ENCODE data around the gene MEG3. TPM values are rescaled to one million over a fixed set of nuclear protein-coding genes. Genes with fewer than 3 reads are reported as not detected.

The MEG3 gene
- polyA plus RNA-seq, 1 donor from 2014 or later = not detected

GRCh38 chr14:100883789-100884101, 57.8 kb downstream of the MEG3 start:
- TF ChIP-seq EP300 (conservative IDR thresholded peaks at IDR 0.05; ENCODE audit: poor library complexity, severe bottlenecking) = no peak
- TF ChIP-seq RAD21 (conservative IDR thresholded peaks at IDR 0.05) = no peak
- TF ChIP-seq, protein P1, sequence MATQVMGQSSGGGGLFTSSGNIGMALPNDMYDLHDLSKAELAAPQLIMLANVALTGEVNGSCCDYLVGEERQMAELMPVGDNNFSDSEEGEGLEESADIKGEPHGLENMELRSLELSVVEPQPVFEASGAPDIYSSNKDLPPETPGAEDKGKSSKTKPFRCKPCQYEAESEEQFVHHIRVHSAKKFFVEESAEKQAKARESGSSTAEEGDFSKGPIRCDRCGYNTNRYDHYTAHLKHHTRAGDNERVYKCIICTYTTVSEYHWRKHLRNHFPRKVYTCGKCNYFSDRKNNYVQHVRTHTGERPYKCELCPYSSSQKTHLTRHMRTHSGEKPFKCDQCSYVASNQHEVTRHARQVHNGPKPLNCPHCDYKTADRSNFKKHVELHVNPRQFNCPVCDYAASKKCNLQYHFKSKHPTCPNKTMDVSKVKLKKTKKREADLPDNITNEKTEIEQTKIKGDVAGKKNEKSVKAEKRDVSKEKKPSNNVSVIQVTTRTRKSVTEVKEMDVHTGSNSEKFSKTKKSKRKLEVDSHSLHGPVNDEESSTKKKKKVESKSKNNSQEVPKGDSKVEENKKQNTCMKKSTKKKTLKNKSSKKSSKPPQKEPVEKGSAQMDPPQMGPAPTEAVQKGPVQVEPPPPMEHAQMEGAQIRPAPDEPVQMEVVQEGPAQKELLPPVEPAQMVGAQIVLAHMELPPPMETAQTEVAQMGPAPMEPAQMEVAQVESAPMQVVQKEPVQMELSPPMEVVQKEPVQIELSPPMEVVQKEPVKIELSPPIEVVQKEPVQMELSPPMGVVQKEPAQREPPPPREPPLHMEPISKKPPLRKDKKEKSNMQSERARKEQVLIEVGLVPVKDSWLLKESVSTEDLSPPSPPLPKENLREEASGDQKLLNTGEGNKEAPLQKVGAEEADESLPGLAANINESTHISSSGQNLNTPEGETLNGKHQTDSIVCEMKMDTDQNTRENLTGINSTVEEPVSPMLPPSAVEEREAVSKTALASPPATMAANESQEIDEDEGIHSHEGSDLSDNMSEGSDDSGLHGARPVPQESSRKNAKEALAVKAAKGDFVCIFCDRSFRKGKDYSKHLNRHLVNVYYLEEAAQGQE (IDR thresholded peaks at IDR 0.05; ENCODE audit: borderline replicate concordance) = no peak
- TF ChIP-seq, protein P2, sequence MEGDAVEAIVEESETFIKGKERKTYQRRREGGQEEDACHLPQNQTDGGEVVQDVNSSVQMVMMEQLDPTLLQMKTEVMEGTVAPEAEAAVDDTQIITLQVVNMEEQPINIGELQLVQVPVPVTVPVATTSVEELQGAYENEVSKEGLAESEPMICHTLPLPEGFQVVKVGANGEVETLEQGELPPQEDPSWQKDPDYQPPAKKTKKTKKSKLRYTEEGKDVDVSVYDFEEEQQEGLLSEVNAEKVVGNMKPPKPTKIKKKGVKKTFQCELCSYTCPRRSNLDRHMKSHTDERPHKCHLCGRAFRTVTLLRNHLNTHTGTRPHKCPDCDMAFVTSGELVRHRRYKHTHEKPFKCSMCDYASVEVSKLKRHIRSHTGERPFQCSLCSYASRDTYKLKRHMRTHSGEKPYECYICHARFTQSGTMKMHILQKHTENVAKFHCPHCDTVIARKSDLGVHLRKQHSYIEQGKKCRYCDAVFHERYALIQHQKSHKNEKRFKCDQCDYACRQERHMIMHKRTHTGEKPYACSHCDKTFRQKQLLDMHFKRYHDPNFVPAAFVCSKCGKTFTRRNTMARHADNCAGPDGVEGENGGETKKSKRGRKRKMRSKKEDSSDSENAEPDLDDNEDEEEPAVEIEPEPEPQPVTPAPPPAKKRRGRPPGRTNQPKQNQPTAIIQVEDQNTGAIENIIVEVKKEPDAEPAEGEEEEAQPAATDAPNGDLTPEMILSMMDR (IDR thresholded peaks at IDR 0.05; ENCODE audit: poor library complexity, severe bottlenecking) = no peak
- TF ChIP-seq POLR2AphosphoS5 (IDR thresholded peaks at IDR 0.05) = no peak
- no peak for TF ChIP-seq MXI1 (conservative IDR thresholded peaks at IDR 0.05; ENCODE audit: poor library complexity, severe bottlenecking)
- TF ChIP-seq SMC3 (conservative IDR thresholded peaks at IDR 0.05; ENCODE audit: poor library complexity) = no peak
- no peak for TF ChIP-seq EZH2 (IDR thresholded peaks at IDR 0.05; ENCODE audit: borderline replicate concordance, insufficient read depth, low read length, poor library complexity, severe bottlenecking)
- no peak for TF ChIP-seq TAF1 (IDR thresholded peaks at IDR 0.05; ENCODE audit: low read depth)
- Histone ChIP-seq H3K27ac (ENCODE audit: low read length) (no peak overlapping the region), H3K27me3 (ENCODE audit: insufficient read depth, low read depth, low read length) (no peaks in the 10 kb centered on the region), H3K4me3 (ENCODE audit: low read length) (no peak overlapping the region), H2AFZ (ENCODE audit: low read depth, low read length) (no peak overlapping the region), H4K20me1 (ENCODE audit: insufficient read depth) (no peaks in the 10 kb centered on the region), H3K79me2 (replicated peaks; ENCODE audit: insufficient read depth, low read length) (no peaks in the 10 kb centered on the region), H3K9me3 (ENCODE audit: low read length) (peaks cover 3% of the 10 kb centered on the region), H3K9ac (ENCODE audit: low read length) (no peak overlapping the region), H3K4me2 (ENCODE audit: low read length) (no peak overlapping the region), H3F3A (ENCODE audit: insufficient read depth, low read length, poor library complexity, severe bottlenecking) (no peaks in the 10 kb centered on the region), H3K9me2 (ENCODE audit: insufficient read depth, low read length) (no peaks in the 10 kb centered on the region), H3K36me3 (ENCODE audit: insufficient read depth, low read length) (no peaks in the 10 kb centered on the region)

DNA sequence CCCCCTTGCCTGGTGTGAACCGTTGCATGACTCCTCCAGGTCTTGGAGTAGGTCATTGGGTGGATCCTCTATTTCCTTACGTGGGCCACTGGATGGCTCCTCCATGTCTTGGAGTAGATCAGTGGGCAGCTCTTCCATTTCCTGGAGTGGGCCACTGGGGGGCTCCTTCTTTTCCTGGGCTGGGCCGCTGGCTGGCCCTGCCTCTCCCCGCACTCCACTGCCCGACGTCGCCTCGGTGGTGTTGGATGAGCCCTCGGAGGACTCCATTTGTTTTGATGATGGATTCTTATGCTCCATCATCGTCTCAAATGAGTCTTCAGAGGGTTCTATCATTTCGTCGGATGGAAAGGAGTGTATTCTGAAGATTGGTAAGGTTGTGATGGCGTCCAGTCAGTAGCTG, 58.5 kb downstream of the MEG3 start:
- Histone ChIP-seq H4K20me1 (ENCODE audit: insufficient read depth) (no peaks in the 10 kb centered on the region), H3K4me3 (ENCODE audit: low read length) (no peak overlapping the region)
- no peak for TF ChIP-seq SMC3 (conservative IDR thresholded peaks at IDR 0.05; ENCODE audit: poor library complexity)
- no peak for TF ChIP-seq POLR2AphosphoS5 (IDR thresholded peaks at IDR 0.05)
- no peak for TF ChIP-seq TAF1 (IDR thresholded peaks at IDR 0.05; ENCODE audit: low read depth)
- TF ChIP-seq, protein P1 (IDR thresholded peaks at IDR 0.05; ENCODE audit: borderline replicate concordance) = no peak

More for the DNA sequence above, 58.5 kb downstream of the MEG3 start:
- no peaks in the 10 kb centered on the region for H3K27me3 ChIP-seq (ENCODE audit: insufficient read depth, low read depth, low read length)
- H3K36me3 ChIP-seq (ENCODE audit: insufficient read depth, low read length) = no peaks in the 10 kb centered on the region
- H3F3A ChIP-seq (ENCODE audit: insufficient read depth, low read length, poor library complexity, severe bottlenecking) = no peaks in the 10 kb centered on the region
- no peaks in the 10 kb centered on the region for H3K9me2 ChIP-seq (ENCODE audit: insufficient read depth, low read length)
- H2AFZ ChIP-seq (ENCODE audit: low read depth, low read length) = no peak overlapping the region
- H3K79me2 ChIP-seq (replicated peaks; ENCODE audit: insufficient read depth, low read length) = no peaks in the 10 kb centered on the region
- H3K9ac ChIP-seq (ENCODE audit: low read length) = no peak overlapping the region
- peaks cover 3% of the 10 kb centered on the region for H3K9me3 ChIP-seq (ENCODE audit: low read length)
- H3K4me2 ChIP-seq (ENCODE audit: low read length) = no peak overlapping the region
- H3K27ac ChIP-seq (ENCODE audit: low read length) = no peak overlapping the region

Data from neural cell (in vitro differentiated cells).